Measurements from ENCODE around the gene ZC3H8. TPM values are rescaled to one million over a fixed set of nuclear protein-coding genes. Genes with fewer than 3 reads are reported as not detected.

The ZC3H8 gene
- total RNA-seq, 1 donor from 2014 or later: 5.1 TPM

GRCh38 chr2:112164876-112165275, 90.0 kb downstream of the ZC3H8 start:
- DNase-seq (ENCODE audit: low spot score): no peak

GRCh38 chr2:112163541-112163981, 91.3 kb downstream of the ZC3H8 start:
- no peak for DNase-seq (ENCODE audit: low spot score)

- no peak for DNase-seq (ENCODE audit: low spot score)
Measured at GRCh38 chr2:112162956-112163355, 91.9 kb downstream of the ZC3H8 start.

GRCh38 chr2:112162341-112162740, 92.5 kb downstream of the ZC3H8 start:
- no peak for DNase-seq (ENCODE audit: low spot score)

Other genes with a start within 250 kb of the ZC3H8 start
- gene TMEM87B, start 199.8 kb downstream of the ZC3H8 start, total RNA-seq (ENCODE audit: insufficient read depth, low replicate concordance): 108 TPM
- gene FBLN7, start 116.7 kb downstream of the ZC3H8 start, total RNA-seq (ENCODE audit: insufficient read depth, low replicate concordance): 1.2 TPM
- 9.1 TPM for gene ZC3H6, start 20.6 kb upstream of the ZC3H8 start, total RNA-seq (ENCODE audit: insufficient read depth, low replicate concordance)
- gene RGPD8, start 178.6 kb upstream of the ZC3H8 start, total RNA-seq (ENCODE audit: insufficient read depth, low replicate concordance): 55.9 TPM
- gene TTL, start 227.1 kb upstream of the ZC3H8 start, total RNA-seq (ENCODE audit: insufficient read depth, low replicate concordance): 8.4 TPM

Data from umbilical cord (tissue), 2 donors.